ENCODE data around the gene FABP2.
A peak's percentile ranks its signal among the peaks of the same experiment; 100 is the strongest.
"Not testable (repeated sequence)": the region's sequence is repeated elsewhere in the genome, so short reads cannot be mapped to it uniquely, and the experiment has no call there.

Gene FABP2

GRCh38 chr4:119314356-119314755 lies 7.6 kb downstream of the FABP2 start:
- no peak for FAIRE-seq

DNA sequence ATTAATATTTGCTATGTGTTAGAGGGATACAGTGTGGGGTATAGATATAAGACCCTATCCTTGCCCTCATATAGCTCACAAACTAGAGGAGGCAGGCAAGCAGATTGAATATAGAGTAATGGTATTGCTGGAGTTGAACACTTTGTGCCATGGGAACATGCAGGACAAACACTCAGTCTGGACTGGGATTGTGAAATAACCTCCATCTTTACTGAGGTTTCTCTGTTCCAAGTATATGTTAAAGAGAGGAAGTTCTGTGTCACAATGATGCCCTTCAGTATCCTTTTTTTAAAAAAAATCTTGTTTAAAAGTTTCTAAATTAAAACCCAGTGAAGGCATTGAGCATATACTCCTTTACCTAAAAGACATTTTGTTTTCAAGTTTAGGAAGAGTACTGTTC lies 8.7 kb downstream of the FABP2 start:
- DNase-seq (ENCODE audit: insufficient read length, low spot score) (no peak), FAIRE-seq (no peak)

More at GRCh38 chr4:119314356-119314755, 7.6 kb downstream of the FABP2 start:
- no peak for DNase-seq (ENCODE audit: insufficient read length, low spot score)

GRCh38 chr4:119310826-119311225 lies 11.1 kb downstream of the FABP2 start:
- DNase-seq (ENCODE audit: insufficient read length, low spot score), result no peak

DNA sequence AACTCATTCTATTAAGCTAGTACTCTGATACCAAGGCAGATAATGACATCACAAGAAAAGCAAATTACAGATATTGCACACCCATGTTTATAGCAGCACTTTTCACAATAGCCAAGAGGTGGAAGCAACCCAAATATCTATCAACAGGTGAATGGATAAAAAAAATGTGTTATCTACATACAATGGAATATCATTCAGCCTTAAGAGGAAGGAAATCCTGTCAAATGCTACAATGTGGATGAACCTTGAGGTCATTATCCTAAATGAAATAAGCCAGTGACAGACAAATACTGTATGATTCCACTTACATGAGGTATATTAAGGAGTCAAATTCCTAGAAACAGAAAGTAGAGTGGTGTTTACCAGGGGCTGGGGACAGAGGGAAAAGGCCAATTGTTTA lies 14.3 kb downstream of the FABP2 start:
- no peak for FAIRE-seq
- DNase-seq (ENCODE audit: insufficient read length, low spot score), result no peak

More at GRCh38 chr4:119310826-119311225, 11.1 kb downstream of the FABP2 start:
- FAIRE-seq, result no peak

GRCh38 chr4:119304431-119304830 lies 17.5 kb downstream of the FABP2 start:
- DNase-seq (ENCODE audit: insufficient read length, low spot score), result no peak
- FAIRE-seq, result no peak

- DNase-seq (ENCODE audit: insufficient read length, low spot score) (no peak), FAIRE-seq (no peak)
Measured at GRCh38 chr4:119303587-119304305, 18.2 kb downstream of the FABP2 start.

DNA sequence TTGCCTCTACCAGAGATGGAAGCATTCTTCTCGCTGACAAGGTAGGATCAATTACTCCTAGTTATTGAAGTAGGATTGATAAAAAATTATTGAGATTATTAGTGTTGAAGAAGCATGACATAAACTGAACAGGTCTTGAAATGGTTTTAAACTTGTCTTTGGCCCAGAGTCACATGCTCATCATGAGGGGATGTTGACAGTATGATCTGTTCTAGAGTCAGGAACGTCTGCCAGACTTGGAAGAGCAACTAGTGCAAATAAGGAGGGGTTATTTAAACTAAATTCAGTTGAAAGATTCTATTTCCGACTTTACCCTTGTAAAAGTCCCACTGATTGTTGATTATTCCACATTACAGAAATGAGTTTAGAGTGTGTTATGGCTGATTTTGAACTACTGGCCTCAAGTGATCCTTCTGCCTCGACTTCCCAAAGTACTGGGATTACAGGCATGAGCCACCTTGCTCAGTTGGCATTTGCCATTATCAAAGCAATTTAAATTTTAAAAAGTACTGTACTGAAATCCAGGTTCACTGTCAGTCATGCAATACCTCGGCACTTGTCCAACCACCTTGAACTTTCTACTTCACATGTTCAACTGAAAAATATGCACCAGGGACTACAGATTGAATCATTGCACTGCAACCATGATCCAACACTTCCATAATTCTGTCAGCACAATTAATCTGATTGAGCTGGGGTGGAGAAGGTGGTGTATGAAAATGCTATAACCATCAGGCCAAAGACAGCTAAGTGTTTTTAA lies 19.7 kb downstream of the FABP2 start:
- FAIRE-seq (no peak), DNase-seq (ENCODE audit: insufficient read length, low spot score) (no peak)

GRCh38 chr4:119300101-119300978 lies 21.6 kb downstream of the FABP2 start:
- peak; percentile 90 for FAIRE-seq
- peak; percentile 61 for DNase-seq (ENCODE audit: insufficient read length, low spot score)

DNA sequence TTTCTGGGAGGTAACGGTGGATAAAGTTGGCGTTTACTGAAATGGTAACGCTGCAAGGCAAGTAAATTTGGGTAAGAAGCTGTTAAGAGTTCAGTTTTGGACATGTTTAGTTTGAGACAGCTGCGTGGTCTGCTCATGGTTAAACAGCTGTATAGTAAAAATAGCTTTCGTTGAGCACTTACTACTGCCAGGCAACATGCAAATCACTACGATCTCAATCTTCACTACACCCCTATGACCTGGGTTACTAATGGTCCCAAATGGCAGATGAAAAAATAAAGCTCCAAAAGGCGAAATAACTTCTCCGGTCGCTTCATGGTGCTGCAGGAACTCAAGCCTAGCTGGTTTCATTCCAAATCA lies 22.2 kb downstream of the FABP2 start:
- FAIRE-seq (peak; percentile 70), DNase-seq (ENCODE audit: insufficient read length, low spot score) (no peak)

DNA sequence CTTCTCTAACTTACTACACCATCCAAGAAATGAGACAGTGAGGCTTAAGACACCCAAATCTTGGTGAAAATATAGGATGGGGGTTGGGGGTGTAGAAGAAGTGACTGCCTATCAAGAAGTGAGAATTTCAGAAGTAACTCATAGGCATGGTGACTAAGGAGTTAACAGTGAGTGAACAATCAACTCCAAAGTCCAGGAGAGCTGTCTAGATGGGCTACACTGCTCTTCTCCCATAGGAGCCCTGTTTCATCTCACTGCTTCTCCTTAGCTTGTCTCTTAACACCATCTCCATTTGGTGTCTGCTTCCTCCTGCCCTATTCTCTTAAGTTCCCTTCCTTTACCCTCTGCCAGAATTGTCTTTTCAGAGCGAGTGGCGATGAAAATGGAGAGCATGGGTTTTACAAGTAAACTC lies 22.7 kb downstream of the FABP2 start:
- FAIRE-seq (peak; percentile 37), DNase-seq (ENCODE audit: insufficient read length, low spot score) (no peak)

DNA sequence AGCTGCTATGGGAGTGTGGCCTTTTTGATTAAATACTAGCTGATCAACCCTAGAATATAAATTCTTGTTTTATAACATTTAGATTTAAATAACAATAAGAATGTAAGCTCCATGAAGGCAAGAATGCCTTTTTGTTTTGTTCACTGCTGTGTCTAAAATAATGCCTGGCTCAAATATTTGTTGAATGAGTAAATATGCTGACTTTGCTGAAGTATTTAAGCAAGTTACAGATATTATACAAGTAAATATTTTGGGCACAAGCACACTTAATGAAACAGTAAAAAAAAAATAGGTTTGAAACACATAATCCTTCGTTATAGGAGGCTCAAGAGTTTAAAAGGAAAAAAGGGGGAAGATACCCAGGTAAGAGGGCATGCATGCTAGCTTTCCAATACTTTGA lies 24.1 kb downstream of the FABP2 start:
- no peak for FAIRE-seq
- no peak for DNase-seq (ENCODE audit: insufficient read length, low spot score)

DNA sequence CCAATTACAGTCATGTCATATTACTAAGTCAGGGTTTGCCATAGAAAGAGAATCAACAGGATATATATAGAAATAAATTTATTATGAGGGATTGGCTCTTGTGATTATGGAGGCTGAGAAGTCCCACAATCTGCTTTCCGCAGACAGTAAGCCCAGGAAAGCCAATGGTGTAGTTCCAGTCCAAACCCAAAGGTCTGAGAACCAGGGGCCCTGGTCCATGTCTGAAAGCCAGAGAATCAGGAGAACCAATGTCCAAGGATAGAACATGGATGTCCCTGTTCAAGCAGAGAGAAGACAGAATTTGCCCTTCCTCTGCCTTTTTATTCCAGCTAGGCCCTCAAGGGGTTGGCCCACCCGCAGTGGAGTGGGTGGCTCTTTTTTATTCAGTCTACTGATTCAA lies 25.6 kb downstream of the FABP2 start:
- FAIRE-seq, result no peak

GRCh38 chr4:119290598-119290997 lies 31.3 kb downstream of the FABP2 start:
- DNase-seq (ENCODE audit: insufficient read length, low spot score) (no peak), FAIRE-seq (no peak)

More for the DNA sequence above, 25.6 kb downstream of the FABP2 start:
- no peak for DNase-seq (ENCODE audit: insufficient read length, low spot score)

- DNase-seq (ENCODE audit: insufficient read length, low spot score), result no peak
- no peak for FAIRE-seq
Measured at GRCh38 chr4:119289313-119289712, 32.6 kb downstream of the FABP2 start.

- peak; percentile 49 for FAIRE-seq
- no peak for DNase-seq (ENCODE audit: insufficient read length, low spot score)
Measured at GRCh38 chr4:119286377-119287002, 35.4 kb downstream of the FABP2 start.

- FAIRE-seq (peak; percentile 65), DNase-seq (ENCODE audit: insufficient read length, low spot score) (no peak)
Measured at GRCh38 chr4:119284876-119285780, 36.8 kb downstream of the FABP2 start.

- no peak for FAIRE-seq
- DNase-seq (ENCODE audit: insufficient read length, low spot score), result no peak
Measured at GRCh38 chr4:119281393-119281792, 40.5 kb downstream of the FABP2 start.

DNA sequence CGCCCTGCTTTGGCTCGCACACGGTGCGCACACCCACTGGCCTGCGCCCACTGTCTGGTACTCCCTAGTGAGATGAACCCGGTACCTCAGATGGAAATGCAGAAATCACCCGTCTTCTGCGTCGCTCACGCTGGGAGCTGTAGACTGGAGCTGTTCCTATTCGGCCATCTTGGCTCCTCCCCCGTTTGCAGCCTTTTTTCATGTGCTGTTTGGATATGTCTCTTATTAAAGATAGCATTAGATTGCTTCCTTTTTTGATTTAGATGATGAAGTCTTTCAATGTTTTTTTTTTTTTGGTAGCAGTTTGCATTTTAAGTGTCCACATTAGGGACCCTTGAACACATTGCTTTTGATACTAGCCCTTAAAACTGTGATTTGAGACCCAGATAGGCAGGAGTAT lies 42.0 kb downstream of the FABP2 start:
- not testable (repeated sequence) for FAIRE-seq; DNase-seq (ENCODE audit: insufficient read length, low spot score)

GRCh38 chr4:119279541-119279940 lies 42.4 kb downstream of the FABP2 start:
- DNase-seq (ENCODE audit: insufficient read length, low spot score); FAIRE-seq: not testable (repeated sequence)

All from GM19239 (cell line).